GM10847 (cell line): ENCODE measurements around the gene PARD3B.

Experiments used
- POLR2A ChIP-seq: IDR thresholded peaks from 2 replicates; pipeline ENCODE4 v1.6.1; 2011; ENCODE audit not compliant: insufficient read length; ENCODE audit errors: extremely low read depth

Gene PARD3B

GRCh38 chr2:204570421-204570820, 25.1 kb downstream of the PARD3B start:
- TF ChIP-seq POLR2A = no peak

- TF ChIP-seq POLR2A = no peak
These were observed 25.8 kb downstream of the PARD3B start for GRCh38 chr2:204571041-204571440.

GRCh38 chr2:204571911-204572310, 26.6 kb downstream of the PARD3B start:
- no peak for TF ChIP-seq POLR2A

- no peak for TF ChIP-seq POLR2A
These were observed 27.9 kb downstream of the PARD3B start for GRCh38 chr2:204573221-204573620.

GRCh38 chr2:204574486-204574885, 29.2 kb downstream of the PARD3B start:
- no peak for TF ChIP-seq POLR2A

GRCh38 chr2:204575463-204575862, 30.2 kb downstream of the PARD3B start:
- no peak for TF ChIP-seq POLR2A

GRCh38 chr2:204576362-204576979, 31.2 kb downstream of the PARD3B start:
- TF ChIP-seq POLR2A = no peak

GRCh38 chr2:204578928-204579598, 33.8 kb downstream of the PARD3B start:
- no peak for TF ChIP-seq POLR2A

- no peak for TF ChIP-seq POLR2A
These were observed 36.7 kb downstream of the PARD3B start for GRCh38 chr2:204581946-204582345.

GRCh38 chr2:204583773-204584172, 38.5 kb downstream of the PARD3B start:
- no peak for TF ChIP-seq POLR2A

- no peak for TF ChIP-seq POLR2A
These were observed 40.7 kb downstream of the PARD3B start for GRCh38 chr2:204585930-204586329.

GRCh38 chr2:204586444-204587180, 41.3 kb downstream of the PARD3B start:
- TF ChIP-seq POLR2A = no peak

GRCh38 chr2:204590063-204590462, 44.8 kb downstream of the PARD3B start:
- no peak for TF ChIP-seq POLR2A

GRCh38 chr2:204591225-204591624, 46.0 kb downstream of the PARD3B start:
- TF ChIP-seq POLR2A = no peak

- TF ChIP-seq POLR2A = no peak
These were observed 58.8 kb downstream of the PARD3B start for GRCh38 chr2:204604061-204604460.

- no peak for TF ChIP-seq POLR2A
These were observed 63.1 kb downstream of the PARD3B start for GRCh38 chr2:204608237-204608939.
